Adrenal gland (tissue), 12 donors: ENCODE measurements around the gene PLAU. TPM values are rescaled to one million over a fixed set of nuclear protein-coding genes. Genes with fewer than 3 reads are reported as not detected.

Experiments
- DNase-seq, 7 donors: peaks; one replicate each; pipeline ENCODE4 v3.0.0-alpha.2; 2019 to 2020
- H3K27ac ChIP-seq, 5 donors: fragments of 200-600 bp; sonication (generic) in 4 of 5; 1 replicate in 3 of 5; 2 replicates in 2 of 5; pipeline versions ENCODE4 v1.5.1 to v1.8.0; 2016 to 2020; ENCODE audit warnings: mild to moderate bottlenecking in 1 of 5
- H3K27me3 ChIP-seq: fragments of 200-600 bp; 2 replicates; pipeline ENCODE4 v1.8.0; 2021
- H3K36me3 ChIP-seq, 2 donors: fragments of 200-600 bp; replicated peaks in 1 of 2; 1 replicate in 1 of 2; 2 replicates in 1 of 2; pipeline versions ENCODE4 v1.5.1 to v1.8.0; 2018 to 2022
- H3K4me1 ChIP-seq, 2 donors: fragments of 200-600 bp; replicated peaks in 1 of 2; 1 replicate in 1 of 2; 2 replicates in 1 of 2; pipeline versions ENCODE4 v1.5.1 to v1.8.0; 2018 to 2021
- H3K4me3 ChIP-seq, 4 donors: fragments of 200-600 bp; sonication (generic) in 3 of 4; one replicate each; pipeline ENCODE4 v1.5.1; 2016 to 2018
- H3K9me3 ChIP-seq, 3 donors: fragments of 200-600 bp; sonication (generic) in 1 of 3; replicated peaks in 1 of 3; 1 replicate in 2 of 3; 2 replicates in 1 of 3; pipeline versions ENCODE4 v1.5.1 to v1.8.0; 2016 to 2021
- CTCF ChIP-seq, 6 experiments: fragments of 450-650 bp in 4 of 6; fragments of 200-600 bp in 2 of 6; sonication (generic) in 1 of 6; IDR thresholded peaks; 1 replicate in 5 of 6; 2 replicates in 1 of 6; pipeline versions ENCODE4 v1.5.1 to v1.8.0; 2016 to 2021; ENCODE audit warnings: antibody characterized with exemption in 6 of 6, mild to moderate bottlenecking in 2 of 6, moderate library complexity in 1 of 6
- POLR2A ChIP-seq, 2 donors: fragments of 450-650 bp; IDR thresholded peaks; one replicate each; pipeline ENCODE4 v1.6.1; 2017; ENCODE audit warnings: antibody characterized with exemption in 2 of 2, mild to moderate bottlenecking in 2 of 2, moderate library complexity in 1 of 2
- WGBS, 4 donors: extraction: QIAGEN DNeasy Blood & Tissue Kit in 2 of 4; methylation state at CpG; one replicate each; pipeline versions ENCODE4 v1.1.5 to v1.1.7; 2013 to 2017; 5-methylcytosine and 5-hydroxymethylcytosine counted together
- intact Hi-C, 2 donors: fragments of 100-400 bp; cut with DNase I; formaldehyde crosslinking; loops; one replicate each; pipeline versions ENCODE4 v1.14.1 to v1.15.0; 2022 to 2023
- polyA plus RNA-seq, 3 donors: library from polyadenylated mRNA; stranded (reverse); fragments of 200-250 nt in 2 of 3; fragments of 350-450 nt in 1 of 3; fragmentation: Illumina TruSeq in 1 of 3; extraction: RNeasy Lipid Tissue Mini Kit (QIAGEN cat#74804) in 1 of 3; gene quantifications; one replicate each; pipeline ENCODE4 v1.2.3, GENCODE V29; 2013 to 2014
- total RNA-seq, 9 donors: library from RNA; depleted of rRNA in 4 of 9; stranded (reverse); fragments of >200 nt in 4 of 9; fragments of 120-200 nt in 1 of 9; fragmentation: NEBNext Ultra II Directional in 1 of 9; extraction: Animal tissue kit (Norgen Biotek cat#: 25700) in 1 of 9; gene quantifications; one replicate each; pipeline versions ENCODE4 v1.1.0 to v1.2.4, GENCODE V29; 2013 to 2023
- donor health status: healthy with polysubstance abuse.
- donor health status: Bipolar disorder and iron deficiency.
- donor health status: DM: yes; HTN: yes; CAD: no.
- donor health status: DM: no; HTN: no; CAD: no.
- donor health status: DM: no; HTN: no; CAD: no.
- donor health status: DM: yes; HTN: yes; CAD: no.

The PLAU gene
- total and polyA plus RNA-seq, 12 donors, result 0.94 to 19.4 (median 6.9) TPM

GRCh38 chr10:73867126-73867807 is 43.7 kb upstream of the PLAU start:
- intact Hi-C loops, result no loop called here
- 66 to 83% (median 75%) methylated on average over 9 to 10 of the region's 10 CpGs for WGBS, 4 donors
- Histone ChIP-seq H3K9me3 (no peaks in the 10 kb centered on the region), H3K27me3 (no peaks in the 10 kb centered on the region), H3K4me1 (peaks cover 0 to 18% of the 10 kb centered on the region in 2 donors), H3K36me3 (no peaks in the 10 kb centered on the region), H3K27ac (peak overlapping the region in 2 of 5 donors; percentile 38 to 62), H3K4me3 (no peak overlapping the region)
- DNase-seq, result no peak
- TF ChIP-seq CTCF (IDR thresholded peaks at IDR 0.05) (no peak), POLR2A (IDR thresholded peaks at IDR 0.05) (no peak)

- Histone ChIP-seq H3K27ac (peak overlapping the region in 1 of 5 donors; percentile 26), H3K4me1 (peaks cover 0 to 25% of the 10 kb centered on the region in 2 donors), H3K27me3 (no peaks in the 10 kb centered on the region), H3K4me3 (no peak overlapping the region), H3K9me3 (no peaks in the 10 kb centered on the region), H3K36me3 (no peaks in the 10 kb centered on the region)
- intact Hi-C loops, result no loop called here
- TF ChIP-seq CTCF (IDR thresholded peaks at IDR 0.05) (no peak), POLR2A (IDR thresholded peaks at IDR 0.05) (no peak)
- WGBS, 4 donors, result 87 to 94% (median 90%) methylated on average over 11 of the region's 11 CpGs
- DNase-seq, result no peak
These were observed 42.9 kb upstream of the PLAU start for GRCh38 chr10:73867871-73868631.

- Histone ChIP-seq H3K27ac (no peak overlapping the region), H3K9me3 (no peaks in the 10 kb centered on the region), H3K36me3 (no peaks in the 10 kb centered on the region), H3K27me3 (no peaks in the 10 kb centered on the region), H3K4me1 (peaks cover 0 to 28% of the 10 kb centered on the region in 2 donors), H3K4me3 (no peak overlapping the region)
- no peak for DNase-seq
- intact Hi-C loops, result no loop called here
- WGBS, 4 donors, result 83 to 96% (median 92%) methylated on average over 5 of the region's 5 CpGs
- TF ChIP-seq CTCF (IDR thresholded peaks at IDR 0.05) (no peak), POLR2A (IDR thresholded peaks at IDR 0.05) (no peak)
These were observed 42.2 kb upstream of the PLAU start for GRCh38 chr10:73868655-73869195.
